ENCODE results near the gene REM1. TPM values are rescaled to one million over a fixed set of nuclear protein-coding genes. Genes with fewer than 3 reads are reported as not detected.

Gene REM1
- total and polyA plus RNA-seq, 2 of the 13 experiments (the other 11 are each of a cell fraction or from before 2014, with no cell fraction given), result not detected

DNA sequence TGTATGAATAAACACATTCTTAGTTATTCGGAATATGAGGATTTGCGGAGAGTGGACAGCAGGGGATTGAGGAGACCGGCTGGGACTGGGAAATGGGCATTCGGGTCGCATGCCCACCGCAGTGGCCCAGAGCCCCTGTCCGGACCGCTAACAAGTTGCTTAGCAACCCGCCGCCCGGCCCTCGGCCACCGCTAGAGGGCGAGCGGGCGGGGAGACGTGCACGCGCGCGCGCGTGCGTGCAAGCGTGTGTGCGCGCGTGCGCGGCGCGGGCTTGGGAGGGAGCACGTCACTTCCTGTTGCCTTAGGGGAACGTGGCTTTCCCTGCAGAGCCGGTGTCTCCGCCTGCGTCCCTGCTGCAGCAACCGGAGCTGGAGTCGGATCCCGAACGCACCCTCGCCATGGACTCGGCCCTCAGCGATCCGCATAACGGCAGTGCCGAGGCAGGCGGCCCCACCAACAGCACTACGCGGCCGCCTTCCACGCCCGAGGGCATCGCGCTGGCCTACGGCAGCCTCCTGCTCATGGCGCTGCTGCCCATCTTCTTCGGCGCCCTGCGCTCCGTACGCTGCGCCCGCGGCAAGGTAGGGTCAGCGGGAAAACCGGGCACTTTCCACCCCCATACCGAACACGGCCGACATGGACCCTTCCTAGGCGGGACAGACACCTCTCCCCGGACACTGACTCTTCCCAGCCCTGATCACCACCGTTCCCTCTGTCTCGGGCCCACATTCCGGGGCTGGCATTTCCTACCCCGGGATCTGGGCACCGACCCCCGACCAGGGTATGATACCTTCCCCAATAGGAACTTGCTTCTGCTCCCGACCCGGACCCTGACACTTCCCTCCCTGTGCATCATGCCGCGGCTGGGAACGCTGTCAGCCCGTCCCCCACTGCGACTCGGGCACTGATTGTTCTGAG lies 39.3 kb downstream of the REM1 start, which contains the start of gene HM13 (continued):
- TF ChIP-seq, protein P1, sequence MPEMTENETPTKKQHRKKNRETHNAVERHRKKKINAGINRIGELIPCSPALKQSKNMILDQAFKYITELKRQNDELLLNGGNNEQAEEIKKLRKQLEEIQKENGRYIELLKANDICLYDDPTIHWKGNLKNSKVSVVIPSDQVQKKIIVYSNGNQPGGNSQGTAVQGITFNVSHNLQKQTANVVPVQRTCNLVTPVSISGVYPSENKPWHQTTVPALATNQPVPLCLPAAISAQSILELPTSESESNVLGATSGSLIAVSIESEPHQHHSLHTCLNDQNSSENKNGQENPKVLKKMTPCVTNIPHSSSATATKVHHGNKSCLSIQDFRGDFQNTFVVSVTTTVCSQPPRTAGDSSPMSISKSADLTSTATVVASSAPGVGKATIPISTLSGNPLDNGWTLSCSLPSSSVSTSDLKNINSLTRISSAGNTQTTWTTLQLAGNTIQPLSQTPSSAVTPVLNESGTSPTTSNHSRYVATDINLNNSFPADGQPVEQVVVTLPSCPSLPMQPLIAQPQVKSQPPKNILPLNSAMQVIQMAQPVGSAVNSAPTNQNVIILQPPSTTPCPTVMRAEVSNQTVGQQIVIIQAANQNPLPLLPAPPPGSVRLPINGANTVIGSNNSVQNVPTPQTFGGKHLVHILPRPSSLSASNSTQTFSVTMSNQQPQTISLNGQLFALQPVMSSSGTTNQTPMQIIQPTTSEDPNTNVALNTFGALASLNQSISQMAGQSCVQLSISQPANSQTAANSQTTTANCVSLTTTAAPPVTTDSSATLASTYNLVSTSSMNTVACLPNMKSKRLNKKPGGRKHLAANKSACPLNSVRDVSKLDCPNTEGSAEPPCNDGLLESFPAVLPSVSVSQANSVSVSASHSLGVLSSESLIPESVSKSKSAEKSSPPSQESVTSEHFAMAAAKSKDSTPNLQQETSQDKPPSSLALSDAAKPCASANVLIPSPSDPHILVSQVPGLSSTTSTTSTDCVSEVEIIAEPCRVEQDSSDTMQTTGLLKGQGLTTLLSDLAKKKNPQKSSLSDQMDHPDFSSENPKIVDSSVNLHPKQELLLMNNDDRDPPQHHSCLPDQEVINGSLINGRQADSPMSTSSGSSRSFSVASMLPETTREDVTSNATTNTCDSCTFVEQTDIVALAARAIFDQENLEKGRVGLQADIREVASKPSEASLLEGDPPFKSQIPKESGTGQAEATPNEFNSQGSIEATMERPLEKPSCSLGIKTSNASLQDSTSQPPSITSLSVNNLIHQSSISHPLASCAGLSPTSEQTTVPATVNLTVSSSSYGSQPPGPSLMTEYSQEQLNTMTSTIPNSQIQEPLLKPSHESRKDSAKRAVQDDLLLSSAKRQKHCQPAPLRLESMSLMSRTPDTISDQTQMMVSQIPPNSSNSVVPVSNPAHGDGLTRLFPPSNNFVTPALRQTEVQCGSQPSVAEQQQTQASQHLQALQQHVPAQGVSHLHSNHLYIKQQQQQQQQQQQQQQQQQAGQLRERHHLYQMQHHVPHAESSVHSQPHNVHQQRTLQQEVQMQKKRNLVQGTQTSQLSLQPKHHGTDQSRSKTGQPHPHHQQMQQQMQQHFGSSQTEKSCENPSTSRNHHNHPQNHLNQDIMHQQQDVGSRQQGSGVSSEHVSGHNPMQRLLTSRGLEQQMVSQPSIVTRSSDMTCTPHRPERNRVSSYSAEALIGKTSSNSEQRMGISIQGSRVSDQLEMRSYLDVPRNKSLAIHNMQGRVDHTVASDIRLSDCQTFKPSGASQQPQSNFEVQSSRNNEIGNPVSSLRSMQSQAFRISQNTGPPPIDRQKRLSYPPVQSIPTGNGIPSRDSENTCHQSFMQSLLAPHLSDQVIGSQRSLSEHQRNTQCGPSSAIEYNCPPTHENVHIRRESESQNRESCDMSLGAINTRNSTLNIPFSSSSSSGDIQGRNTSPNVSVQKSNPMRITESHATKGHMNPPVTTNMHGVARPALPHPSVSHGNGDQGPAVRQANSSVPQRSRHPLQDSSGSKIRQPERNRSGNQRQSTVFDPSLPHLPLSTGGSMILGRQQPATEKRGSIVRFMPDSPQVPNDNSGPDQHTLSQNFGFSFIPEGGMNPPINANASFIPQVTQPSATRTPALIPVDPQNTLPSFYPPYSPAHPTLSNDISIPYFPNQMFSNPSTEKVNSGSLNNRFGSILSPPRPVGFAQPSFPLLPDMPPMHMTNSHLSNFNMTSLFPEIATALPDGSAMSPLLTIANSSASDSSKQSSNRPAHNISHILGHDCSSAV (CRISPR knock-in tag; IDR thresholded peaks at IDR 0.05; ENCODE audit: borderline replicate concordance), result peak; percentile 99
- no peak for TF ChIP-seq SNRNP70 (IDR thresholded peaks at IDR 0.05; ENCODE audit: low read depth, low read length)
- TF ChIP-seq, protein P2, sequence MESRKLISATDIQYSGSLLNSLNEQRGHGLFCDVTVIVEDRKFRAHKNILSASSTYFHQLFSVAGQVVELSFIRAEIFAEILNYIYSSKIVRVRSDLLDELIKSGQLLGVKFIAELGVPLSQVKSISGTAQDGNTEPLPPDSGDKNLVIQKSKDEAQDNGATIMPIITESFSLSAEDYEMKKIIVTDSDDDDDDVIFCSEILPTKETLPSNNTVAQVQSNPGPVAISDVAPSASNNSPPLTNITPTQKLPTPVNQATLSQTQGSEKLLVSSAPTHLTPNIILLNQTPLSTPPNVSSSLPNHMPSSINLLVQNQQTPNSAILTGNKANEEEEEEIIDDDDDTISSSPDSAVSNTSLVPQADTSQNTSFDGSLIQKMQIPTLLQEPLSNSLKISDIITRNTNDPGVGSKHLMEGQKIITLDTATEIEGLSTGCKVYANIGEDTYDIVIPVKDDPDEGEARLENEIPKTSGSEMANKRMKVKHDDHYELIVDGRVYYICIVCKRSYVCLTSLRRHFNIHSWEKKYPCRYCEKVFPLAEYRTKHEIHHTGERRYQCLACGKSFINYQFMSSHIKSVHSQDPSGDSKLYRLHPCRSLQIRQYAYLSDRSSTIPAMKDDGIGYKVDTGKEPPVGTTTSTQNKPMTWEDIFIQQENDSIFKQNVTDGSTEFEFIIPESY (CRISPR knock-in tag; IDR thresholded peaks at IDR 0.05), result peak; percentile 16; the same call in 1 of the 2 replicates
- TF ChIP-seq MAF1 (CRISPR knock-in tag; IDR thresholded peaks at IDR 0.05; ENCODE audit: borderline replicate concordance), result peak; percentile 94
- peak; percentile 83; the same call in 1 of the 2 replicates for TF ChIP-seq ZNF768 (CRISPR knock-in tag; IDR thresholded peaks at IDR 0.05)
- TF ChIP-seq HOXD1 (CRISPR knock-in tag; IDR thresholded peaks at IDR 0.05), result peak; percentile 98
- peak; percentile 99 for TF ChIP-seq DMAP1 (CRISPR knock-in tag; IDR thresholded peaks at IDR 0.05)
- TF ChIP-seq, protein P3, sequence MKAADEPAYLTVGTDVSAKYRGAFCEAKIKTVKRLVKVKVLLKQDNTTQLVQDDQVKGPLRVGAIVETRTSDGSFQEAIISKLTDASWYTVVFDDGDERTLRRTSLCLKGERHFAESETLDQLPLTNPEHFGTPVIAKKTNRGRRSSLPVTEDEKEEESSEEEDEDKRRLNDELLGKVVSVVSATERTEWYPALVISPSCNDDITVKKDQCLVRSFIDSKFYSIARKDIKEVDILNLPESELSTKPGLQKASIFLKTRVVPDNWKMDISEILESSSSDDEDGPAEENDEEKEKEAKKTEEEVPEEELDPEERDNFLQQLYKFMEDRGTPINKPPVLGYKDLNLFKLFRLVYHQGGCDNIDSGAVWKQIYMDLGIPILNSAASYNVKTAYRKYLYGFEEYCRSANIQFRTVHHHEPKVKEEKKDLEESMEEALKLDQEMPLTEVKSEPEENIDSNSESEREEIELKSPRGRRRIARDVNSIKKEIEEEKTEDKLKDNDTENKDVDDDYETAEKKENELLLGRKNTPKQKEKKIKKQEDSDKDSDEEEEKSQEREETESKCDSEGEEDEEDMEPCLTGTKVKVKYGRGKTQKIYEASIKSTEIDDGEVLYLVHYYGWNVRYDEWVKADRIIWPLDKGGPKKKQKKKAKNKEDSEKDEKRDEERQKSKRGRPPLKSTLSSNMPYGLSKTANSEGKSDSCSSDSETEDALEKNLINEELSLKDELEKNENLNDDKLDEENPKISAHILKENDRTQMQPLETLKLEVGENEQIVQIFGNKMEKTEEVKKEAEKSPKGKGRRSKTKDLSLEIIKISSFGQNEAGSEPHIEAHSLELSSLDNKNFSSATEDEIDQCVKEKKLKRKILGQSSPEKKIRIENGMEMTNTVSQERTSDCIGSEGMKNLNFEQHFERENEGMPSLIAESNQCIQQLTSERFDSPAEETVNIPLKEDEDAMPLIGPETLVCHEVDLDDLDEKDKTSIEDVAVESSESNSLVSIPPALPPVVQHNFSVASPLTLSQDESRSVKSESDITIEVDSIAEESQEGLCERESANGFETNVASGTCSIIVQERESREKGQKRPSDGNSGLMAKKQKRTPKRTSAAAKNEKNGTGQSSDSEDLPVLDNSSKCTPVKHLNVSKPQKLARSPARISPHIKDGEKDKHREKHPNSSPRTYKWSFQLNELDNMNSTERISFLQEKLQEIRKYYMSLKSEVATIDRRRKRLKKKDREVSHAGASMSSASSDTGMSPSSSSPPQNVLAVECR (CRISPR knock-in tag; IDR thresholded peaks at IDR 0.05; ENCODE audit: borderline replicate concordance), result peak; percentile 100
- peak; percentile 88; the same call in 1 of the 2 replicates for TF ChIP-seq MEF2D (CRISPR knock-in tag; IDR thresholded peaks at IDR 0.05)
- no peak for TF ChIP-seq KDM6A (CRISPR knock-in tag; IDR thresholded peaks at IDR 0.05; ENCODE audit: low read depth)
- no peak for TF ChIP-seq NR2F6 (IDR thresholded peaks at IDR 0.05)
- 0 out of 2 replicates have a peak, but pooled peaks have one; percentile 46 for TF ChIP-seq NR2F6 (CRISPR knock-in tag; IDR thresholded peaks at IDR 0.05)
- peak; percentile 78 for TF ChIP-seq FOXJ3 (CRISPR knock-in tag; IDR thresholded peaks at IDR 0.05; ENCODE audit: borderline replicate concordance)
- peak; percentile 94 for TF ChIP-seq RFXAP (CRISPR knock-in tag; IDR thresholded peaks at IDR 0.05; ENCODE audit: borderline replicate concordance)
- TF ChIP-seq GPN1 (CRISPR knock-in tag; IDR thresholded peaks at IDR 0.05; ENCODE audit: borderline replicate concordance), result peak; percentile 85; the same call in 1 of the 2 replicates

All from HepG2 (cell line).